Dendritic cell treated with granulocyte-macrophage colony-stimulating factor and Interleukin-4, amounts not matched to agents 40 ng/mL and 50 ng/mL, for 4 days (primary cell): ENCODE measurements around the gene MAPK14.

Experiments used
- H3K27ac Mint-ChIP-seq: one replicate; pipeline ENCODE4 v1.8.0; 2022; ENCODE audit warnings: mild to moderate bottlenecking, mixed read lengths
- H3K27me3 Mint-ChIP-seq: one replicate; pipeline ENCODE4 v1.8.0; 2022; ENCODE audit warnings: mild to moderate bottlenecking, mixed read lengths
- H3K36me3 Mint-ChIP-seq: one replicate; pipeline ENCODE4 v1.8.0; 2022; ENCODE audit warnings: low read depth, mixed read lengths
- H3K4me1 Mint-ChIP-seq: one replicate; pipeline ENCODE4 v1.8.0; 2022; ENCODE audit warnings: low read depth, mixed read lengths
- H3K4me3 Mint-ChIP-seq: one replicate; pipeline ENCODE4 v1.8.0; 2022; ENCODE audit warnings: mild to moderate bottlenecking, moderate library complexity, mixed read lengths
- H3K9me3 Mint-ChIP-seq: one replicate; pipeline ENCODE4 v1.8.0; 2022; ENCODE audit warnings: mixed read lengths
- intact Hi-C: fragments of 100-400 bp; cut with micrococcal nuclease; formaldehyde crosslinking; loops from one replicate; pipeline ENCODE4 v1.15.0; 2022

The MAPK14 gene

DNA sequence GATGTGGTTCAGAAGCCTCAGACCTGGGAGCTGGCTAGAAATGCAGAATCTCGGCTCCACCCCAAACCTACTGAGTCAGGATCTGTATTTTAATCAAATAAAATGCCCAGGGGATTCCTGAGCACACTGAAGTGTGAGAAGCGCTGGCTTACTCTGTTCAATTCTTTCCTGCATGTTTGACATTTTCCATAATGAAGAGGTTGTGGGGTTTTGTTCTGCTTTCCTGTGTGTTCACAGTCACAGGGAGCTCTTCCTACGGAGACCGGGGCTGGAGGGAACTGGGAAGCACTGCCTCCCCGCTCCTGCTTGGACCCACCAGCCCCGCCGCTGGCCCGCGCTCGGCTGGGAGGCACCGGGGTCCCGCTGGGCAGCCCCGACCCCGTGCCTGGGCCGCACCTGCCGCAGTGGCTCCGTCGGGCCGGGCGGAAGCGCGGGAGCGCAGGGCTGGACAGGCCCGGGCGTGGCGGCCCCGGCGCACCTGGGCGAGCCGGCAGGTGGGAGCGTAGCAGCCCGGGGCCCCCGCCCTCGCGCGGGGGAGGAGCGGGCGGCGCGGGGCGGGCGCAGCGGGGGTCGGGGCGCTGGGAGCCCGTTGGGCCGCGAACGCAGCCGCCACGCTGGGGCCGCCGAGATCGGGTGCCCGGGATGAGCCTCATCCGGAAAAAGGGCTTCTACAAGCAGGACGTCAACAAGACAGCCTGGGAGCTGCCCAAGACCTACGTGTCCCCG is 102.5 kb downstream of the MAPK14 start, which contains the start of gene MAPK13:
Gene MAPK13, plus strand, starts transcription at position 573 of the 726 bp plus-strand sequence. Its CDS starts 70 bp downstream, at position 643.
- Mint-ChIP-seq H3K27ac (peak within 1 kb of the TSS; percentile 77), H3K4me3 (peak within 1 kb of the TSS; percentile 74), H3K27me3 (peaks cover 3% of the 10 kb centered on the region), H3K36me3 (peaks cover 25% of the 10 kb centered on the region), H3K4me1 (peaks cover 67% of the 10 kb centered on the region), H3K9me3 (no peaks in the 10 kb centered on the region)
- intact Hi-C loops, result no loop called here

DNA sequence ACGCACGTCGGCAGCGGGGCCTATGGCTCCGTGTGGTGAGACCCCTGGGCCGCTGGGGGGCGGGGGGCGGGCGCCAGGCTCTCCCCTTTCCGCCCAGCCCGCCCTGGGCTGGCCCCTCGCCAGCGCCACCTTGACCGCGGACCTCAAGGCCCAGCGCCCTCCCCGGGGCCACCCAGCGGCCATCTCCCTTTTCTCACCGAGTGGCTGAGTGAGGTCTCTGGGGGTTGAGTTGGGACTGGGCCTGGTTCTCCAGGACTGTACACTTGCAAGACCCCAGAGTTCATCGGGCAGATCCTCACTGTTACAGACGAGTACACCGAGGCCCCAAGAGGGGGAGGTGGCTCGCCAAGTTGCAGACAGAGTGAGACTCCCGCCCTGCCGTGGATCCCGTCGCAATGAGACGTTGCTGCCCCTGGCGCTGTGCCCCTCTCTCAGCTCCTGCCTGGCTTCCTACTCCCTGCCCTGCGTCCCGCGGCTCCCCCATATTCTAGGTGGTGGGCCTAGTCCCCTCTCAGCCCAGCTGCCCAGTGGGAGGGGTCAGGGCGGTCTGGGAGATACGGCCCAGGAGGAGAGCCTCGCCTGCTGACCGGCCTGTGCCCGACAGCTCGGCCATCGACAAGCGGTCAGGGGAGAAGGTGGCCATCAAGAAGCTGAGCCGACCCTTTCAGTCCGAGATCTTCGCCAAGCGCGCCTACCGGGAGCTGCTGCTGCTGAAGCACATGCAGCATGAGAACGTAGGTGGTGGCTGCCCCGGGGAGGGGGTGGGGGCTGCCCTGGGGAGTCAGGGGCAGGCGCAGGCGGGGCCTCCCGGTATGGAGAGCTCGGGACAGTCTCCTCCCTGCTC is 103.3 kb downstream of the MAPK14 start:
- no peaks in the 10 kb centered on the region for H3K9me3 Mint-ChIP-seq
- intact Hi-C loops, result no loop called here
- peaks cover 67% of the 10 kb centered on the region for H3K4me1 Mint-ChIP-seq
- peaks cover 3% of the 10 kb centered on the region for H3K27me3 Mint-ChIP-seq
- peak overlapping the region; percentile 74 for H3K4me3 Mint-ChIP-seq
- H3K27ac Mint-ChIP-seq, result peak overlapping the region; percentile 77
- peaks cover 33% of the 10 kb centered on the region for H3K36me3 Mint-ChIP-seq

DNA sequence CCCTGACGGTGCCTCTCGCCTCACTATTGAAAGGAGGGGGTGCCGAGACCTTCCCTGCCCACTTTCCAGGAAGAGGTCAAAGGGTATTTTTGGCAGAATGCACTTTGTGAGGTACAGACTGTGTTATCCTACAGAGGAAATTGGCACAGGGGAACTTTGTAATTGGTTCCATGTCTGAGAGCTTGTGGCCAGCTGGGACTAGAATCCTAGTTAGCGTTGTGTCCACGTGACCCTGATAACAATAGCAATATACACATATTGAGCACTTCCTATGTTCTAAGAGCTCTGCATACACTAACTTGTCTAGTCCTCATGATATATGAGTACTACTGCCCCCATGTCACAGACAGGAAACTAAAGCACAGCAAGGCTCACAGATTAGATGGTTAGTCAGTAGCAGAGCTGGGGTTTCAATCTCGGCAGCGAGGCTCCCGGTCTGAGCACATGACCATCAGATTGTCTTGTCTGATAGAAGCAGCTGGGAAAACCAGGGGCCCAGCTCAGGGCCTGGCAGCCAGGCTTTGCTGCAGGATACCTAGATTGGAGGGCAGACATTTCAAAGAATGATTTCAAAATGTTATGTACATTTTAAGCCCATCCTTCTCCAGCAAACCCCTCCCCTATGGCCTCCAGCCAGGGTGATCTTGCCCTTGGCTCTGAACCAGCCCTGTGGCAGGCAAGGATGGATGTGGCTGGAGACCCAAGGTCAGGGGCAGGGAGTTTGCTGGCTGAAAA is 104.1 kb downstream of the MAPK14 start:
- H3K4me3 Mint-ChIP-seq, result peak overlapping the region; percentile 74
- H3K36me3 Mint-ChIP-seq, result peaks cover 41% of the 10 kb centered on the region
- peaks cover 59% of the 10 kb centered on the region for H3K4me1 Mint-ChIP-seq
- H3K27me3 Mint-ChIP-seq, result peaks cover 3% of the 10 kb centered on the region
- no peaks in the 10 kb centered on the region for H3K9me3 Mint-ChIP-seq
- H3K27ac Mint-ChIP-seq, result peak overlapping the region; percentile 77
- intact Hi-C loops, result no loop called here

DNA sequence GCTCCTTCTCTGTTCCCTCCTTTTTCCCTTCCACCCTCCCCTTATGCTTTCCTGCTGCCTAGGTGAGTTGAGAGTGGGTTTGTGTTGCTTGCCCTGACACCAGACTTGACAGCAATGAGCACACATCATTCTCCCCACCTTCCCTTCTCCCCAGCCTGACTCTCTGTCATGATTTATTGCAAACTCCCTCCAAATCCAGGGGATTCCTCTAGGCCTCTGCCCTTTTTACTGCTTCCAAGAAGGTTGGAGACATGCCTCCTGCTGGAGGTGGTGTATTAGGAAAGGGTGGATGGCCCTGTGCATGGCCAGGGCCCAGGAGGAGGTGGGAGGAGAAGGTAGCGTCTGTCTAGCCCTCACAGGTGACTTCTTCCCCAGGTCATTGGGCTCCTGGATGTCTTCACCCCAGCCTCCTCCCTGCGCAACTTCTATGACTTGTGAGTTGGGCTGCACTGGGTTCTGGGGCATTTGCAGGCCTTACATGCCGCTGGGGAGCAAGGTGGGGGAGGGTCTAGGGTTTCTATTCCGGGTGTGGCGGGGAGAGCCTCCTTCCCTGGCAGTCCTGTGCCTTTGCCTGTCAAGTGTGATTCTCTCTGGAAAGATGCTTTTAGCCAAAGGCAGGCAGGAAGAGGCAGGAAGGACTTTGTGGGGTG is 104.8 kb downstream of the MAPK14 start:
- H3K36me3 Mint-ChIP-seq, result peaks cover 47% of the 10 kb centered on the region
- intact Hi-C loops, result no loop called here
- H3K4me3 Mint-ChIP-seq, result no peak overlapping the region
- H3K27me3 Mint-ChIP-seq, result peaks cover 3% of the 10 kb centered on the region
- H3K9me3 Mint-ChIP-seq, result no peaks in the 10 kb centered on the region
- no peak overlapping the region for H3K27ac Mint-ChIP-seq
- H3K4me1 Mint-ChIP-seq, result peaks cover 52% of the 10 kb centered on the region

DNA sequence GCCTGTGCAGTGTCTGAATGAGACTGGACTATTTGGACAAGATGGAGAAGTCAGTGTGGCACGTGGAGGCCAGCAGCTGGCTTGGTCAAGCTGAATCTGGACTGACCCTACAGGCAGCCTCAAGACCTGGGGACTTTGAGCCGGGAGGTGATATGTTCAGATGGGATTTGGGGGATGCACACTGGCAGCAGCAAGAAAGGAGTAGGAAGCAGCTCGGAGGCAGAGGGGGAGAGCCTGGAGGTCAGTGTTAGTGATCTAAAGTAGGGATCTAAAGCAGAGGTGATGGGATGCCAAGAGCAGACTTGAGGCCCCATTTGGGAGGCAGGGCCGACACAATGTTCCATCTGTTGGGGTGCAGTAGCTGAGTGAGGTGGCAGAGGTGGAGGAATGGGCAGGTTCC is 105.5 kb downstream of the MAPK14 start:
- intact Hi-C loops, result no loop called here
- peaks cover 3% of the 10 kb centered on the region for H3K27me3 Mint-ChIP-seq
- no peak overlapping the region for H3K4me3 Mint-ChIP-seq
- peaks cover 44% of the 10 kb centered on the region for H3K4me1 Mint-ChIP-seq
- no peak overlapping the region for H3K27ac Mint-ChIP-seq
- peaks cover 51% of the 10 kb centered on the region for H3K36me3 Mint-ChIP-seq
- H3K9me3 Mint-ChIP-seq, result no peaks in the 10 kb centered on the region

DNA sequence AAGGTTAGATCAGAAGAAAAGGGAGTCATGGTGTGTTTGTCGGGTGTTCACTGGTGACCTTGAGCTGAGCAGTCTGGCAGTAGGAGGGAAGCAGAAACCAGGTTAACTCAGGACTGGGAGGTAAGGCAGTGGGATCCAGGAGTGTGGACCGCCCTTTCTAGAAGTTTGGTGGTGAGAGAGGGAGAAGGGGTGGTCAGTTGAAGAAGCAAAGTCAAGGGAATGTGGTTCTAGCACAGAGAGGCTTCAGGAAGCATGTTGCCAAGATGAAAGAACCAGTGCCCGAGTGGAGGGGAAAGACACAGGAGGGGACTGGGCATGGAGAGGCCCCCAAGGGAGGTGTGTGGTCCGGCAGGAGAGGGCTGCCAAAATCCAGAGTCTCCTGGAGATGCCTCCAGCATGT is 106.3 kb downstream of the MAPK14 start:
- intact Hi-C loops, result no loop called here
- Mint-ChIP-seq H3K9me3 (no peaks in the 10 kb centered on the region), H3K4me1 (peaks cover 37% of the 10 kb centered on the region), H3K36me3 (peaks cover 59% of the 10 kb centered on the region), H3K4me3 (no peak overlapping the region), H3K27me3 (peaks cover 3% of the 10 kb centered on the region), H3K27ac (no peak overlapping the region)

DNA sequence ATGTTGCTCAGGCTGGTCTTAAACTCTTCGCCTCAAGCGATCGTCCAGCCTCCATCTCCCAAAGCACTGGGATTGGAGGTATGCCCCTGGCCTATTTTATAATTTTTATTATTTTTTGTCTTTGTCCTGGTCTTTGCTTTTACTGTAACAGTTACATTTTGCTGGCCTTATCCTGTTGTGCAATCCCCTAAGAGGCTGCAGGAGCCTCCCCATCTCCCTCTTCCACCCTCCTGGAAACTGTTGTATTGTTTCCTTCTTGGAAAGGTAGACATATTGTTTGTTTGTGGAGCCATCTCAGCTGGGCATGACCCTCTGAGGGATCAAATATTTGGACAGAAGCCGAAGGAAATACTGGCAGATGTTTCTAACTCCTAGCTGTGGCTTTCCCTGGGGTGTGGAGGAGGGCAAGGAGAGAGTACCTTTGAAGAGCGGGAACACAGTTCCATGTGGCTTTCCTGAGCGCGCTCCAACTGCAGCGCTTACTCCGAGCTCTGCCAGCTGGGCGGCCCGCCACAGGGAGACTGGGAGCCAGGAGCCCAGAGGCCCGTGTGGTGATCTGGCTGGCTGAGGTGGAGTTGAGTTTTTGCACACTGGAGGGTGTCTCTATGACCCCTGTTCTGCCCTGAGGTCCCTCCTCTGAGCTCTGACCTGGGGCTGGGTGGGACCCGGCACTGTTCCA is 107.6 kb downstream of the MAPK14 start:
- intact Hi-C loops, result no loop called here
- Mint-ChIP-seq H3K36me3 (peaks cover 72% of the 10 kb centered on the region), H3K9me3 (no peaks in the 10 kb centered on the region), H3K27me3 (peaks cover 3% of the 10 kb centered on the region), H3K4me3 (no peak overlapping the region), H3K4me1 (peaks cover 39% of the 10 kb centered on the region), H3K27ac (no peak overlapping the region)

DNA sequence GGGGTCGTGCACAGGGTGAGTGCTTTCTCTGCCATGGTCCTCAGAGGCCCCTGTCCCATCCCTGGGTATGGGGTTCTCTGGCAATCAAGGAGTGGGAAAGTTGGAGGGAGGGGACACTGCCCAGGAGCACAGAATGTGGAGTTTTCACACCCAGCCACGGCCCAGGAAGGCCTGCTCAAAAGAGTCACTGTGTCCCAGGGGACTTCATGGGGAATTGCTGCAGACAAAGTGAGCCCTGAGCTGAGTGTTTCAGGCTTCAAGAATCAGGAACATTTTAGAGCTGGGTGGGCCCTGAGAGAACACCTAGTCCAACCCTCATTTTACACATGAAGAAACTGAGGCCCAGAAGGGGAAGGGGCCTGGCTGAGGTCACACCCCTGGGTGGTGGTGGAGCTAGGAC is 108.4 kb downstream of the MAPK14 start:
- peaks cover 39% of the 10 kb centered on the region for H3K4me1 Mint-ChIP-seq
- peaks cover 72% of the 10 kb centered on the region for H3K36me3 Mint-ChIP-seq
- no peak overlapping the region for H3K27ac Mint-ChIP-seq
- no peaks in the 10 kb centered on the region for H3K9me3 Mint-ChIP-seq
- intact Hi-C loops, result no loop called here
- H3K27me3 Mint-ChIP-seq, result peaks cover 3% of the 10 kb centered on the region
- no peak overlapping the region for H3K4me3 Mint-ChIP-seq

DNA sequence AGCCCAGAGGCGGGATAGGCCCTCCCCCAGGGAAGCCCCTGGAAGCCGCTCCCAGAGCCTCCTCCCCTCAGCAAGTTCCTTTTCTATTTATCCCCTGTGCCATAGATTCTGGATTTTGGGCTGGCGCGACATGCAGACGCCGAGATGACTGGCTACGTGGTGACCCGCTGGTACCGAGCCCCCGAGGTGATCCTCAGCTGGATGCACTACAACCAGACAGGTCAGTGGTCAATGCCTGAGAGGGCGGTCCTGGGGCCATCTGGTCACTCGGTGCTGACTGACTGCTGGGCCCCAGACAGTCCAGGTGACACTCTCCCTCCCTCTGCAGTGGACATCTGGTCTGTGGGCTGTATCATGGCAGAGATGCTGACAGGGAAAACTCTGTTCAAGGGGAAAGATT is 108.9 kb downstream of the MAPK14 start:
- intact Hi-C loops, result no loop called here
- no peaks in the 10 kb centered on the region for H3K9me3 Mint-ChIP-seq
- peaks cover 3% of the 10 kb centered on the region for H3K27me3 Mint-ChIP-seq
- peaks cover 37% of the 10 kb centered on the region for H3K4me1 Mint-ChIP-seq
- H3K36me3 Mint-ChIP-seq, result peaks cover 72% of the 10 kb centered on the region
- no peak overlapping the region for H3K27ac Mint-ChIP-seq
- H3K4me3 Mint-ChIP-seq, result no peak overlapping the region

DNA sequence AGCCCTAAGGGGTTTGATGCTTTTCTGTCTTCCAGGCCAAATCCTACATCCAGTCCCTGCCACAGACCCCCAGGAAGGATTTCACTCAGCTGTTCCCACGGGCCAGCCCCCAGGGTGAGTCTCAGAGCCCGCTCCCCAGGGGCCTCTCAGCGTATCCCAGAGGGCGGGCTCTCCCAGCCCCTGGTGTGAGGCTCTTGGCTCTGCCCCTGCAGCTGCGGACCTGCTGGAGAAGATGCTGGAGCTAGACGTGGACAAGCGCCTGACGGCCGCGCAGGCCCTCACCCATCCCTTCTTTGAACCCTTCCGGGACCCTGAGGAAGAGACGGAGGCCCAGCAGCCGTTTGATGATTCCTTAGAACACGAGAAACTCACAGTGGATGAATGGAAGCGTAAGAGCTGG is 111.1 kb downstream of the MAPK14 start:
- intact Hi-C loops, result no loop called here
- Mint-ChIP-seq H3K27me3 (no peaks in the 10 kb centered on the region), H3K27ac (no peak overlapping the region), H3K4me3 (no peak overlapping the region), H3K4me1 (peaks cover 43% of the 10 kb centered on the region), H3K36me3 (peaks cover 66% of the 10 kb centered on the region), H3K9me3 (no peaks in the 10 kb centered on the region)

DNA sequence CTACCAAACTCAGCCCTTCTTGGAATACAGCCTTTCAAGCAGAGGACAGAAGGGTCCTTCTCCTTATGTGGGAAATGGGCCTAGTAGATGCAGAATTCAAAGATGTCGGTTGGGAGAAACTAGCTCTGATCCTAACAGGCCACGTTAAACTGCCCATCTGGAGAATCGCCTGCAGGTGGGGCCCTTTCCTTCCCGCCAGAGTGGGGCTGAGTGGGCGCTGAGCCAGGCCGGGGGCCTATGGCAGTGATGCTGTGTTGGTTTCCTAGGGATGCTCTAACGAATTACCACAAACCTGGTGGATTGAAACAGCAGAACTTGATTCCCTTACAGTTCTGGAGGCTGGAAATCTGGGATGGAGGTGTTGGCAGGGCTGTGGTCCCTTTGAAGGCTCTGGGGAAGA is 111.8 kb downstream of the MAPK14 start:
- Mint-ChIP-seq H3K4me1 (peaks cover 42% of the 10 kb centered on the region), H3K27ac (no peak overlapping the region), H3K36me3 (peaks cover 61% of the 10 kb centered on the region), H3K27me3 (no peaks in the 10 kb centered on the region), H3K9me3 (no peaks in the 10 kb centered on the region), H3K4me3 (no peak overlapping the region)
- intact Hi-C loops, result no loop called here

DNA sequence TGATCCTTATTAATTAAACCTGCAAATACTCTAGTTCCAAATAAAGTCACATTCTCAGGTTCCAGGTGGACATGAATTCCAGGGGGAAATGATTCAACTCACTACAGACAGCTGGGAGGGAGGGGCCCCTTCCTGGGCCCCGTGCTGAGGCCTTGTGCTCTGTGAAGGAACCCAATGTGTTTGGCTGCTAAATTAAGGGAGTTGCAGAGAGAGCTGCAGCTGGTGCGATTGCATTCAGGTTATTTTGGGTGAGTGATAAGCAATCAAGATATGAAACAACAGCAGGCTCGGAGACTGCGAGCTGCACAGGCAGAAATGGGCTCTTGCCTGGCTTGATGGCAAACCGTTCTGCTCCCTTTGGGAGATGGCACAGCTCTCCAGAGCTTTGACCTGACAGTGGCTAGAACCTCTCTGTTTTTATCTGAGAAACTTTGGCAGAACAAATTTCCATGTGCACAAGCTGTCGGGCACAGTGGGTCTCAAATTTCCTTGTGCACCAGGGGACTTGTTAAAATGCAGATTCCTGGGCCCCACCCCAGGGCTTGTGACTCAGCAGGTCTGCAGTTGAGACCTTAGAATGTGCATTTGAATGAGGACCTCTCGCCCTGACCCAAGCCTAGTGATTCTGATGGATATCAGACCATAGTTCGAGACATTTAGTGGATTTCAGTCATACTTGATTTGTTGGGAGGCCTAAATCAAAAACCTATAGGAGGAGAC is 112.5 kb downstream of the MAPK14 start:
- peaks cover 40% of the 10 kb centered on the region for H3K4me1 Mint-ChIP-seq
- intact Hi-C loops, result no loop called here
- no peaks in the 10 kb centered on the region for H3K9me3 Mint-ChIP-seq
- H3K27me3 Mint-ChIP-seq, result no peaks in the 10 kb centered on the region
- H3K4me3 Mint-ChIP-seq, result no peak overlapping the region
- no peak overlapping the region for H3K27ac Mint-ChIP-seq
- peaks cover 55% of the 10 kb centered on the region for H3K36me3 Mint-ChIP-seq

DNA sequence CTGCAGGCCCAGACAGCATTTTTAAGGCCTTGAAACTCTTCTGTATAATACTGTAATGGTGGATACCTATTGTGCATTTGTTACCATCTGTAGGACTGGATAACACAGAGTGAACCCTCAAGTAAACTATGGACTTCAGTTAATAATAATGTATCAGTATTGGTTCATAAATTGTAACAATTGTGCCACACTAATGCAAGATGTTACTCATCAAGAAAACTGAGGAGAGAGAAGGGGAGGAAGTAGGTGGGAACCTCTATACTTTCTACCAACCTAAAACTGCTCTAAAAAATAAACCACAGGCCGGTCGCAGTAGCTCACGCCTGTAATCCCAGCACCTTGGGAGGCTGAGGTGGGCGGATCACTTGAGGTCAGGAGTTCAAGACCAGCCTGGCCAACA is 113.5 kb downstream of the MAPK14 start:
- intact Hi-C loops, result no loop called here
- Mint-ChIP-seq H3K4me1 (peaks cover 48% of the 10 kb centered on the region), H3K9me3 (no peaks in the 10 kb centered on the region), H3K27me3 (no peaks in the 10 kb centered on the region), H3K4me3 (no peak overlapping the region), H3K36me3 (peaks cover 45% of the 10 kb centered on the region), H3K27ac (no peak overlapping the region)
